Neural progenitor cell (in vitro differentiated cells): ENCODE data around the gene PSKH1.
"Not testable (repeated sequence)": the region's sequence is repeated elsewhere in the genome, so short reads cannot be mapped to it uniquely, and the experiment has no call there.

Experiments used
- CTCF ChIP-seq: fragments of 200-600 bp; sonication (generic); IDR thresholded peaks from 2 replicates; pipeline ENCODE4 v1.5.1; 2017; ENCODE audit warnings: antibody characterized with exemption, mild to moderate bottlenecking
- EZH2 ChIP-seq: fragments of 200-600 bp; sonication (generic); IDR thresholded peaks from 2 replicates; pipeline ENCODE4 v1.6.1; 2017; ENCODE audit warnings: antibody characterized with exemption, mild to moderate bottlenecking, moderate library complexity

GRCh38 chr16:67972285-67972684 lies 79.2 kb downstream of the PSKH1 start:
- TF ChIP-seq CTCF, EZH2: not testable (repeated sequence)
